Chondrocyte (in vitro differentiated cells): ENCODE results near the gene WDR74. TPM values are rescaled to one million over a fixed set of nuclear protein-coding genes. Genes with fewer than 3 reads are reported as not detected.

Experiments
- DNase-seq: peaks from one replicate; pipeline ENCODE4 v3.0.0; 2021; ENCODE audit warnings: mixed read lengths, low spot score
- H3K27ac Mint-ChIP-seq: one replicate; pipeline ENCODE4 v1.8.0; 2021; ENCODE audit warnings: mild to moderate bottlenecking, moderate library complexity, mixed read lengths; ENCODE audit not compliant: unreplicated experiment
- H3K27me3 Mint-ChIP-seq: 2 replicates; pipeline ENCODE4 v1.8.0; 2021; ENCODE audit warnings: low read depth, mixed read lengths
- H3K36me3 Mint-ChIP-seq: 2 replicates; pipeline ENCODE4 v1.8.0; 2021; ENCODE audit warnings: low read depth, mixed read lengths
- H3K4me1 Mint-ChIP-seq: 2 replicates; pipeline ENCODE4 v1.8.0; 2021; ENCODE audit warnings: low read depth, mild to moderate bottlenecking, mixed read lengths
- H3K4me3 Mint-ChIP-seq: one replicate; pipeline ENCODE4 v1.8.0; 2021; ENCODE audit warnings: mild to moderate bottlenecking, moderate library complexity, mixed read lengths; ENCODE audit not compliant: unreplicated experiment
- H3K9me3 Mint-ChIP-seq: 2 replicates; pipeline ENCODE4 v1.8.0; 2021; ENCODE audit warnings: low read depth, mixed read lengths
- CTCF ChIP-seq: fragments of 200-600 bp; sonication (generic); IDR thresholded peaks from 2 replicates; pipeline ENCODE4 v1.5.0; 2021; ENCODE audit warnings: antibody characterized with exemption, mild to moderate bottlenecking, moderate library complexity
- microRNA-seq: library from miRNA; unstranded; fragments of <30 nt; microRNA quantifications from one replicate; pipeline ENCODE4 v1.2.0, GENCODE V29; 2020; ENCODE audit warnings: borderline number of aligned reads
- total RNA-seq: library from RNA; stranded (reverse); gene quantifications from 3 replicates; pipeline ENCODE4 v1.2.1, GENCODE V29; 2021

Gene WDR74
- total RNA-seq, 1 donor from 2014 or later = 27.9 TPM

- H3K9me3 Mint-ChIP-seq = no peaks in the 10 kb centered on the region
- peak within 1 kb of the TSS; percentile 96 for H3K27ac Mint-ChIP-seq
- peak; percentile 98 for DNase-seq
- TF ChIP-seq CTCF = peak; percentile 66
- H3K36me3 Mint-ChIP-seq = peaks cover 10% of the 10 kb centered on the region
- H3K27me3 Mint-ChIP-seq = no peaks in the 10 kb centered on the region
- H3K4me1 Mint-ChIP-seq = peaks cover 47% of the 10 kb centered on the region
- peak within 1 kb of the TSS; percentile 81 for H3K4me3 Mint-ChIP-seq
These were observed 52.2 kb downstream of the WDR74 start, which contains the start of gene TMEM179B for GRCh38 chr11:62787005-62787759. Gene TMEM179B, plus strand, starts transcription at chr11:62787402. Its CDS starts 30 bp downstream, at chr11:62787432.

- H3K36me3 Mint-ChIP-seq = peaks cover 9% of the 10 kb centered on the region
- H3K4me3 Mint-ChIP-seq = peak overlapping the region; percentile 76
- no peaks in the 10 kb centered on the region for H3K9me3 Mint-ChIP-seq
- H3K4me1 Mint-ChIP-seq = peaks cover 44% of the 10 kb centered on the region
- DNase-seq = no peak
- H3K27ac Mint-ChIP-seq = peak overlapping the region; percentile 83
- no peaks in the 10 kb centered on the region for H3K27me3 Mint-ChIP-seq
- peak; percentile 85 for TF ChIP-seq CTCF
These were observed 52.9 kb downstream of the WDR74 start for GRCh38 chr11:62786318-62787004.

Small RNAs within 50 kb of the gene (microRNA-seq; reads per million reads assigned to microRNA genes)
- gene MIR6514 = 2.8 reads per million
- gene MIR6748 = not detected

Other genes starting within 250 kb of the WDR74 start
- gene TUT1, start 248.1 kb downstream of the WDR74 start, total RNA-seq = 9.6 to 15.2 TPM (median 11.8 TPM) in 3 replicates
- gene MTA2, start 237.7 kb downstream of the WDR74 start, total RNA-seq = 81.7 to 89.3 TPM (median 83.0 TPM) in 3 replicates
- gene EML3, start 226.8 kb downstream of the WDR74 start, total RNA-seq = 55.2 to 76.6 TPM (median 58.9 TPM) in 3 replicates
- gene ROM1, start 226.3 kb downstream of the WDR74 start, total RNA-seq = 2.4 to 5.8 TPM (median 3.5 TPM) in 3 replicates
- gene B3GAT3, start 217.6 kb downstream of the WDR74 start, total RNA-seq = 35.3 to 40.1 TPM (median 37.7 TPM) in 3 replicates
- gene GANAB, start 193.0 kb downstream of the WDR74 start, total RNA-seq = 348 to 394 TPM (median 359 TPM) in 3 replicates
- 17.0 to 18.1 TPM (median 17.2 TPM) in 3 replicates for gene INTS5, start 186.3 kb downstream of the WDR74 start, total RNA-seq
- gene C11orf98, start 174.4 kb downstream of the WDR74 start, total RNA-seq = 39.0 to 61.1 TPM (median 47.5 TPM) in 3 replicates
- 7.8 to 8.4 TPM (median 8.4 TPM) in 3 replicates for gene CSKMT, start 174.3 kb downstream of the WDR74 start, total RNA-seq
- 4.8 to 5.7 TPM (median 5.5 TPM) in 3 replicates for gene UQCC3, start 167.9 kb downstream of the WDR74 start, total RNA-seq
- 2.8 to 8.3 TPM (median 4.2 TPM) in 3 replicates for gene LBHD1, start 167.3 kb downstream of the WDR74 start, total RNA-seq
- gene UBXN1, start 160.5 kb downstream of the WDR74 start, total RNA-seq = 72.0 to 82.2 TPM (median 81.6 TPM) in 3 replicates
- gene LRRN4CL, start 150.1 kb downstream of the WDR74 start, total RNA-seq = 0.20 to 0.51 TPM (median 0.21 TPM) in 3 replicates
- 36.6 to 76.0 TPM (median 43.2 TPM) in 3 replicates for gene BSCL2, start 132.2 kb downstream of the WDR74 start, total RNA-seq
- gene GNG3, start 131.9 kb downstream of the WDR74 start, total RNA-seq = not detected in 3 replicates
- 43.6 to 53.8 TPM (median 45.6 TPM) in 3 replicates for gene HNRNPUL2, start 112.1 kb downstream of the WDR74 start, total RNA-seq
- 33.0 to 36.8 TPM (median 36.7 TPM) in 3 replicates for gene TTC9C, start 111.1 kb downstream of the WDR74 start, total RNA-seq
- gene ZBTB3, start 85.4 kb downstream of the WDR74 start, total RNA-seq = 10.2 to 13.0 TPM (median 11.3 TPM) in 3 replicates
- 75.9 to 77.8 TPM (median 77.0 TPM) in 3 replicates for gene POLR2G, start 78.0 kb downstream of the WDR74 start, total RNA-seq
- gene TAF6L, start 68.2 kb downstream of the WDR74 start, total RNA-seq = 18.8 to 31.0 TPM (median 21.4 TPM) in 3 replicates
- 29.4 to 44.9 TPM (median 35.1 TPM) in 3 replicates for gene TMEM179B, start 52.2 kb downstream of the WDR74 start, total RNA-seq
- gene TMEM223, start 47.6 kb downstream of the WDR74 start, total RNA-seq = 11.4 to 16.2 TPM (median 14.7 TPM) in 3 replicates
- 51.3 to 69.5 TPM (median 52.4 TPM) in 3 replicates for gene NXF1, start 34.1 kb downstream of the WDR74 start, total RNA-seq
- gene STX5, start 7.5 kb downstream of the WDR74 start, total RNA-seq = 44.0 to 52.2 TPM (median 45.5 TPM) in 3 replicates
- gene TEX54, start 6.7 kb downstream of the WDR74 start, total RNA-seq = 0.65 TPM in 1 of 3 replicates, not detected in the others
- gene SLC3A2, start 41.3 kb upstream of the WDR74 start, total RNA-seq = 125 to 380 TPM (median 374 TPM) in 3 replicates
- not detected in 3 replicates for gene CHRM1, start 81.8 kb upstream of the WDR74 start, total RNA-seq
- gene SLC22A6, start 145.4 kb upstream of the WDR74 start, total RNA-seq = not detected in 3 replicates
- not detected in 3 replicates for gene SLC22A8, start 176.3 kb upstream of the WDR74 start, total RNA-seq